Measurements from ENCODE around the gene PCCA. TPM values are rescaled to one million over a fixed set of nuclear protein-coding genes. Genes with fewer than 3 reads are reported as not detected.

Gene PCCA
- total and polyA plus RNA-seq, 2 donors (not counting 1 experiment from before 2014, with no cell fraction given): 4.8 to 17.4 TPM

- DNase-seq (no peak), ATAC-seq (ENCODE audit: low read depth) (no peak)
- intact Hi-C loops (cut with micrococcal nuclease): no loop called here
- H4K20me1 ChIP-seq (ENCODE audit: control insufficient read depth, insufficient read depth, low read length, poor library complexity, severe bottlenecking): no peaks in the 10 kb centered on the region
- no peaks in the 10 kb centered on the region for H3K4me1 ChIP-seq (ENCODE audit: control insufficient read depth in 2 of 2, insufficient read depth in 2 of 2, low read length in 2 of 2)
- H3K27ac Mint-ChIP-seq: no peak overlapping the region
- no peak overlapping the region for H3K4me3 Mint-ChIP-seq
- no peak overlapping the region for H2AFZ ChIP-seq (ENCODE audit: insufficient read depth, low read depth, low read length, poor library complexity, severe bottlenecking)
- CTCF ChIA-PET: interaction anchor here (1.2 kb wide), 1 partner anchor 23 kb away, joined by 3 read pairs; no protein-coding TSS in a partner anchor
- 97% methylated on average over 5 of the region's 9 CpGs for WGBS (ENCODE audit: insufficient coverage)
- H3K79me2 ChIP-seq (ENCODE audit: control insufficient read depth, insufficient read depth, low read length): no peaks in the 10 kb centered on the region
- POLR2A ChIA-PET: no interaction called here
- no peaks in the 10 kb centered on the region for H3K9me3 ChIP-seq (ENCODE audit: control extremely low read depth in 1 of 3, control insufficient read depth in 2 of 3, insufficient read depth in 1 of 3, low read length in 2 of 3)
- no peaks in the 10 kb centered on the region for H3K4me1 Mint-ChIP-seq
- no peak overlapping the region for H3K4me2 ChIP-seq (replicated peaks; ENCODE audit: low read depth, low read length, poor library complexity, severe bottlenecking)
- H3K27me3 ChIP-seq (replicated peaks in 1 of 4; ENCODE audit: control extremely low read depth in 1 of 4, control insufficient read depth in 3 of 4, insufficient read depth in 4 of 4, low read length in 3 of 4): no peaks in the 10 kb centered on the region
- no peak overlapping the region for H3K27ac ChIP-seq (ENCODE audit: low read length in 2 of 2)
- no peak overlapping the region for H3K4me3 ChIP-seq (ENCODE audit: control extremely low read depth in 1 of 5, extremely low read depth in 1 of 5, insufficient read depth in 1 of 5, low read depth in 2 of 5, low read length in 4 of 5)
- H3K9me3 Mint-ChIP-seq (ENCODE audit: insufficient read depth): no peaks in the 10 kb centered on the region
- no peaks in the 10 kb centered on the region for H3K27me3 Mint-ChIP-seq
- no peaks in the 10 kb centered on the region for H3K36me3 ChIP-seq (replicated peaks in 1 of 2; ENCODE audit: control extremely low read depth in 1 of 2, control insufficient read depth in 1 of 2, extremely low read depth in 1 of 2, insufficient read depth in 2 of 2, low read length in 1 of 2)
- H3K9ac ChIP-seq (ENCODE audit: low read length): no peak overlapping the region
- TF ChIP-seq EZH2 (IDR thresholded peaks at IDR 0.05; ENCODE audit: borderline replicate concordance, insufficient read depth, low read depth, low read length, poor library complexity, severe bottlenecking): no peak
- no peak for TF ChIP-seq CTCF (IDR thresholded peaks at IDR 0.05)
These were observed 460.4 kb downstream of the PCCA start for GRCh38 chr13:100549316-100549715.

GRCh38 chr13:100552755-100553154 lies 463.9 kb downstream of the PCCA start:
- no peak overlapping the region for H2AFZ ChIP-seq (ENCODE audit: insufficient read depth, low read depth, low read length, poor library complexity, severe bottlenecking)
- ChIA-PET POLR2A (no interaction called here), CTCF (interaction anchor here (0.6 to 2.1 kb wide), 2 partner anchors 10 to 20 kb away, joined by 5 to 8 read pairs; no protein-coding TSS in a partner anchor)
- H3K27me3 ChIP-seq (replicated peaks in 1 of 4; ENCODE audit: control extremely low read depth in 1 of 4, control insufficient read depth in 3 of 4, insufficient read depth in 4 of 4, low read length in 3 of 4): no peaks in the 10 kb centered on the region
- Mint-ChIP-seq H3K27ac (no peak overlapping the region), H3K4me3 (no peak overlapping the region), H3K4me1 (no peaks in the 10 kb centered on the region), H3K9me3 (ENCODE audit: insufficient read depth) (no peaks in the 10 kb centered on the region), H3K27me3 (no peaks in the 10 kb centered on the region)
- H3K79me2 ChIP-seq (ENCODE audit: control insufficient read depth, insufficient read depth, low read length): no peaks in the 10 kb centered on the region
- no peaks in the 10 kb centered on the region for H3K36me3 ChIP-seq (replicated peaks in 1 of 2; ENCODE audit: control extremely low read depth in 1 of 2, control insufficient read depth in 1 of 2, extremely low read depth in 1 of 2, insufficient read depth in 2 of 2, low read length in 1 of 2)
- H3K27ac ChIP-seq (ENCODE audit: low read length in 2 of 2): no peak overlapping the region
- H3K4me3 ChIP-seq (ENCODE audit: control extremely low read depth in 1 of 5, extremely low read depth in 1 of 5, insufficient read depth in 1 of 5, low read depth in 2 of 5, low read length in 4 of 5): no peak overlapping the region
- ATAC-seq (ENCODE audit: low read depth): no peak
- no peaks in the 10 kb centered on the region for H3K4me1 ChIP-seq (ENCODE audit: control insufficient read depth in 2 of 2, insufficient read depth in 2 of 2, low read length in 2 of 2)
- no peaks in the 10 kb centered on the region for H4K20me1 ChIP-seq (ENCODE audit: control insufficient read depth, insufficient read depth, low read length, poor library complexity, severe bottlenecking)
- 96% methylated on average over 10 of the region's 11 CpGs for WGBS (ENCODE audit: insufficient coverage)
- TF ChIP-seq CTCF (IDR thresholded peaks at IDR 0.05) (no peak), EZH2 (IDR thresholded peaks at IDR 0.05; ENCODE audit: borderline replicate concordance, insufficient read depth, low read depth, low read length, poor library complexity, severe bottlenecking) (no peak)
- no peaks in the 10 kb centered on the region for H3K9me3 ChIP-seq (ENCODE audit: control extremely low read depth in 1 of 3, control insufficient read depth in 2 of 3, insufficient read depth in 1 of 3, low read length in 2 of 3)
- intact Hi-C loops (cut with micrococcal nuclease): no loop called here
- no peak overlapping the region for H3K4me2 ChIP-seq (replicated peaks; ENCODE audit: low read depth, low read length, poor library complexity, severe bottlenecking)
- no peak overlapping the region for H3K9ac ChIP-seq (ENCODE audit: low read length)
- DNase-seq: no peak
